Activated naive CD4-positive, alpha-beta T cell treated with anti-CD3 and anti-CD28 coated beads, Interleukin-2, amount 10 ng/mL, durations not matched to agents 5 hours and 36 hours (primary cell): ENCODE measurements around the gene KNG1. TPM values are rescaled to one million over a fixed set of nuclear protein-coding genes. Genes with fewer than 3 reads are reported as not detected.
A peak's percentile ranks its signal among the peaks of the same experiment; 100 is the strongest.

Source experiments
- microRNA-seq: library from miRNA; unstranded; fragments of <30 nt; microRNA quantifications from one replicate; pipeline ENCODE4 v1.2.0, GENCODE V29; 2022; ENCODE audit warnings: borderline microRNAs expressed, borderline replicate concordance
- total RNA-seq, 2 experiments: library from RNA; stranded (reverse); gene quantifications; one replicate each; pipeline ENCODE4 v1.2.3, GENCODE V29; 2021

Gene KNG1
- total RNA-seq, result not detected

DNA sequence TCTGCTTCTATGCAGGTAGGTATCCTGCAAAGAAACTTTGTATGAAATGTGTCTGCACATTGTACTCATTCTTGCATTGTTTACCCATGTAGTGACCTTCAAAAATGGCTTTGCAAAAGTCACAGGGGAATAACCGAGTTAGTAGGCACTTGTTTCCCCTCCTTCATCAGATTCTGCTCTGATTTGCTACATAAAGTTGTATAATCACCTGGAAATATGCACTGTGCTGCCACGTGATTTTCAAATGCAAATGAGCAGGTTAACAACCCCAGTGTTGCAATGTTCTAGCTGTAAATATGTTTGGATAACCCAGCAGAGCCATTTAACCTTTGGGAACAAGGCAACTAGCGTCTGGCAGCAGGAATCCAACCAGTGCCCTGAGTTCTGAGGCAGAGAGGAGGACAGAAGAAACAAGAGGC, at the start of gene KNG1:
TSS of gene KNG1 (plus strand) at position 321 of the 419 bp plus-strand sequence. CDS start 184 bp downstream, outside the sequence.

DNA sequence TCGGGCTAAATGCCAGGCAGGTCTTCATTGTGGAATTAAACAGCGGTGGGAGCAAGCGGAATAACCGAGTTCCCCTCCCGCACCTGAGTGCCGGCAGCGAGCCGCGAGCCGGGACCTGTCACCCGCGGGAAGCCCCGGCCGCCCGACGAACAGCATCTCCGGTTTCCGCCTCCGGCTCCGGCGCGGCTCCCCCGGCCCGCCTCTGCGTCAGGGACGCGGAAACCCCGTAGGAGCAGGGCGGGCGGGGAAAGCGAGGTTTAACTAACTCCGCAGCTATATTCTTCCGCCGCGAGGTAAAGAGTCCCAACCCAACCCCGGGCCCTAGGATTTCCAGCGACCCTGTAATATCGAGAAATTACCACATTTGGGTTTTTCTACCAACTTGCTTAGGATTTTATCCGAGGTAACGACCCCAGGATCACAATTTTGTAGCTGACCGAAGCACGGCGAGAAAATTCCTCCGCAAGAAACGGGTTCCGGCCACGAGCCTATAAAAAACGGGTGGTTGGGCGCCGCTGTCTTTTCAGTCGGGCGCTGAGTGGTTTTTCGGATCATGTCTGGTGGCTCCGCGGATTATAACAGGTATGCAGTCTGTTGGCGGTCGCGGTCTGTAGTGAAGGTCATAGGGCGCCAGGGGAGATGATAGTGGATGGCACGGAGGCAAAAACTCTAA, 66.0 kb downstream of the KNG1 start, which contains the start of gene EIF4A2:
TSS of gene EIF4A2 (plus strand) at position 520 of the 673 bp plus-strand sequence. CDS start at position 554, 34 bp downstream.

Small RNAs within 50 kb of the gene (microRNA-seq; reads per million reads assigned to microRNA genes)
- 6.3 reads per million, percentile 34 among the genes with 10 or more reads in this experiment for gene MIR1248

Other genes starting within 250 kb of the KNG1 start
- 1 to 10 TPM; 4.3 to 5.6 TPM for gene CRYGS, start 173.0 kb upstream of the KNG1 start, total RNA-seq
- 10 to 100 TPM; 13.1 to 14.4 TPM for gene TBCCD1, start 150.0 kb upstream of the KNG1 start, total RNA-seq
- gene DNAJB11, start 146.6 kb upstream of the KNG1 start, total RNA-seq, result 10 to 100 TPM; 42.0 to 45.6 TPM
- not detected for gene AHSG, start 104.3 kb upstream of the KNG1 start, total RNA-seq
- gene FETUB, start 77.0 kb upstream of the KNG1 start, total RNA-seq, result not detected
- gene HRG, start 51.3 kb upstream of the KNG1 start, total RNA-seq, result not detected
- gene EIF4A2, start 66.2 kb downstream of the KNG1 start, total RNA-seq, result 100 to 1,000 TPM; 392 to 397 TPM
- gene RFC4, start 89.1 kb downstream of the KNG1 start, total RNA-seq, result 10 to 100 TPM; 54.7 to 58.5 TPM
- not detected for gene ADIPOQ, start 125.4 kb downstream of the KNG1 start, total RNA-seq
- 100 to 1,000 TPM; 153 TPM for gene ST6GAL1, start 213.2 kb downstream of the KNG1 start, total RNA-seq